NCI-H1417 (cell line): ENCODE data around the gene RNF144B.

Experiments
- DNase-seq, 3 experiments: peaks; one replicate each; lab custom pipeline; 2025; lab: John Stamatoyannopoulos, UW

Gene RNF144B

DNA sequence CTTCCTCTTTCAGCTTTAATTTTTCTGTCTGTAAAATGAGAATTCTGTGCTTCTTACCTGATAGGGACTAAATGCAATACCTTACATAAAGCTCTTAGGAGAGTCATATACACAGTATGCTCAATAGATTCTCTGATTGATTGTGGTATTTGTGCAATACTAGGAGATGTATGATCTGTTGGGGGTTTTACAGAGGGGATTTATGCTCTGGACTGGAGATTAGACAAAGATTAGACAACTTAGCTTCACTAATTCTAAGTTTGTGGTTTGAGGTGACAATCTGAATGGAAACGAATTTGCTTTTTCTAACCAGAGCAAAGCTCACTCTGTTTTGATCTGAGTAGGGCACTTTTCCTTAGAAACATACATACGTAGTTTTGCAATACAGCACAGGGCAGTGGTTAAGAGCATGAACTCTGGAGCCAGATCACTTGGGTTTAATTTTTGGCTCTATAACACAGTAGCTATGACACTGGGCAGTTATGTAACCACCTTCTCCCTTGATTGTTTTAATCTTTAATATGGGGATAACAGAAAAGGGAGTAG is 126.2 kb downstream of the RNF144B start:
- DNase-seq: no peak

GRCh38 chr6:18514180-18514579 is 127.0 kb downstream of the RNF144B start:
- no peak for DNase-seq

GRCh38 chr6:18515767-18516166 is 128.6 kb downstream of the RNF144B start:
- DNase-seq: no peak
